ENCODE data around the gene ZNF71. TPM values are rescaled to one million over a fixed set of nuclear protein-coding genes. Genes with fewer than 3 reads are reported as not detected.

ZNF71 gene
- total RNA-seq, 1 donor from 2014 or later = 8.9 TPM

Other genes with a start within 250 kb of the ZNF71 start
- 1.3 and 2.4 TPM in 2 replicates for gene ZNF582, start 201.8 kb upstream of the ZNF71 start, total RNA-seq
- 1.9 and 2.8 TPM in 2 replicates for gene ZNF583, start 191.0 kb upstream of the ZNF71 start, total RNA-seq
- 1.8 and 2.5 TPM in 2 replicates for gene ZNF667, start 118.0 kb upstream of the ZNF71 start, total RNA-seq
- gene ZNF471, start 87.4 kb upstream of the ZNF71 start, total RNA-seq = 0.90 and 1.5 TPM in 2 replicates
- gene ZFP28, start 56.4 kb upstream of the ZNF71 start, total RNA-seq = 4.6 and 5.4 TPM in 2 replicates
- gene ZNF470, start 27.8 kb upstream of the ZNF71 start, total RNA-seq = 3.1 and 3.5 TPM in 2 replicates
- gene SMIM17, start 47.9 kb downstream of the ZNF71 start, total RNA-seq = 0.26 and 0.51 TPM in 2 replicates
- gene ZNF835, start 76.5 kb downstream of the ZNF71 start, total RNA-seq = 0.13 and 0.51 TPM in 2 replicates
- gene PEG3, start 245.4 kb downstream of the ZNF71 start, total RNA-seq = 0.26 and 0.89 TPM in 2 replicates
- gene ZIM2, start 245.4 kb downstream of the ZNF71 start, total RNA-seq = under 0.01 TPM in 1 of 2 replicates, not detected in the other